Adrenal gland (tissue), 12 donors: ENCODE data around the gene DIAPH2. TPM values are rescaled to one million over a fixed set of nuclear protein-coding genes. Genes with fewer than 3 reads are reported as not detected.

ENCODE experiments used
- DNase-seq, 7 donors: peaks; one replicate each; pipeline ENCODE4 v3.0.0-alpha.2; 2019 to 2020
- H3K27ac ChIP-seq, 5 donors: fragments of 200-600 bp; sonication (generic) in 4 of 5; 1 replicate in 3 of 5; 2 replicates in 2 of 5; pipeline versions ENCODE4 v1.5.1 to v1.8.0; 2016 to 2020; ENCODE audit warnings: mild to moderate bottlenecking in 1 of 5
- H3K27me3 ChIP-seq: fragments of 200-600 bp; 2 replicates; pipeline ENCODE4 v1.8.0; 2021
- H3K36me3 ChIP-seq, 2 donors: fragments of 200-600 bp; replicated peaks in 1 of 2; 1 replicate in 1 of 2; 2 replicates in 1 of 2; pipeline versions ENCODE4 v1.5.1 to v1.8.0; 2018 to 2022
- H3K4me1 ChIP-seq, 2 donors: fragments of 200-600 bp; replicated peaks in 1 of 2; 1 replicate in 1 of 2; 2 replicates in 1 of 2; pipeline versions ENCODE4 v1.5.1 to v1.8.0; 2018 to 2021
- H3K4me3 ChIP-seq, 4 donors: fragments of 200-600 bp; sonication (generic) in 3 of 4; one replicate each; pipeline ENCODE4 v1.5.1; 2016 to 2018
- H3K9me3 ChIP-seq, 3 donors: fragments of 200-600 bp; sonication (generic) in 1 of 3; replicated peaks in 1 of 3; 1 replicate in 2 of 3; 2 replicates in 1 of 3; pipeline versions ENCODE4 v1.5.1 to v1.8.0; 2016 to 2021
- CTCF ChIP-seq, 6 experiments: fragments of 450-650 bp in 4 of 6; fragments of 200-600 bp in 2 of 6; sonication (generic) in 1 of 6; IDR thresholded peaks; 1 replicate in 5 of 6; 2 replicates in 1 of 6; pipeline versions ENCODE4 v1.5.1 to v1.8.0; 2016 to 2021; ENCODE audit warnings: antibody characterized with exemption in 6 of 6, mild to moderate bottlenecking in 2 of 6, moderate library complexity in 1 of 6
- POLR2A ChIP-seq, 2 donors: fragments of 450-650 bp; IDR thresholded peaks; one replicate each; pipeline ENCODE4 v1.6.1; 2017; ENCODE audit warnings: antibody characterized with exemption in 2 of 2, mild to moderate bottlenecking in 2 of 2, moderate library complexity in 1 of 2
- WGBS, 4 donors: extraction: QIAGEN DNeasy Blood & Tissue Kit in 2 of 4; methylation state at CpG; one replicate each; pipeline versions ENCODE4 v1.1.5 to v1.1.7; 2013 to 2017; 5-methylcytosine and 5-hydroxymethylcytosine counted together
- intact Hi-C, 2 donors: fragments of 100-400 bp; cut with DNase I; formaldehyde crosslinking; loops; one replicate each; pipeline versions ENCODE4 v1.14.1 to v1.15.0; 2022 to 2023
- polyA plus RNA-seq, 3 donors: library from polyadenylated mRNA; stranded (reverse); fragments of 200-250 nt in 2 of 3; fragments of 350-450 nt in 1 of 3; fragmentation: Illumina TruSeq in 1 of 3; extraction: RNeasy Lipid Tissue Mini Kit (QIAGEN cat#74804) in 1 of 3; gene quantifications; one replicate each; pipeline ENCODE4 v1.2.3, GENCODE V29; 2013 to 2014
- total RNA-seq, 9 donors: library from RNA; depleted of rRNA in 4 of 9; stranded (reverse); fragments of >200 nt in 4 of 9; fragments of 120-200 nt in 1 of 9; fragmentation: NEBNext Ultra II Directional in 1 of 9; extraction: Animal tissue kit (Norgen Biotek cat#: 25700) in 1 of 9; gene quantifications; one replicate each; pipeline versions ENCODE4 v1.1.0 to v1.2.4, GENCODE V29; 2013 to 2023
- donor health status: healthy with polysubstance abuse.
- donor health status: Bipolar disorder and iron deficiency.
- donor health status: DM: yes; HTN: yes; CAD: no.
- donor health status: DM: no; HTN: no; CAD: no.
- donor health status: DM: no; HTN: no; CAD: no.
- donor health status: DM: yes; HTN: yes; CAD: no.

The DIAPH2 gene
- total and polyA plus RNA-seq, 12 donors: 3.2 to 33.3 (median 12.3) TPM

GRCh38 chrX:96792047-96792446, 107.4 kb downstream of the DIAPH2 start:
- no peak for DNase-seq
- no peak for TF ChIP-seq CTCF (IDR thresholded peaks at IDR 0.05)
- TF ChIP-seq POLR2A (IDR thresholded peaks at IDR 0.05): no peak
- intact Hi-C loops: no loop called here
- Histone ChIP-seq H3K36me3 (no peaks in the 10 kb centered on the region), H3K4me1 (no peaks in the 10 kb centered on the region), H3K9me3 (no peaks in the 10 kb centered on the region), H3K27me3 (no peaks in the 10 kb centered on the region), H3K4me3 (no peak overlapping the region), H3K27ac (no peak overlapping the region)
- 61 to 91% (median 74%) methylated on average over 2 of the region's 2 CpGs for WGBS, 4 donors

- WGBS, 4 donors: 92 to 100% (median 95%) methylated on average over 1 of the region's 1 CpG
- no peak for DNase-seq
- Histone ChIP-seq H3K27ac (no peak overlapping the region), H3K4me1 (no peaks in the 10 kb centered on the region), H3K27me3 (no peaks in the 10 kb centered on the region), H3K9me3 (no peaks in the 10 kb centered on the region), H3K36me3 (no peaks in the 10 kb centered on the region), H3K4me3 (no peak overlapping the region)
- intact Hi-C loops: no loop called here
- TF ChIP-seq POLR2A (IDR thresholded peaks at IDR 0.05) (no peak), CTCF (IDR thresholded peaks at IDR 0.05) (no peak)
These were observed 114.3 kb downstream of the DIAPH2 start for GRCh38 chrX:96798982-96799381.

- intact Hi-C loops: no loop called here
- H3K27me3 ChIP-seq: no peaks in the 10 kb centered on the region
- TF ChIP-seq POLR2A (IDR thresholded peaks at IDR 0.05): no peak
- no peak for TF ChIP-seq CTCF (IDR thresholded peaks at IDR 0.05)
- no peak overlapping the region for H3K4me3 ChIP-seq
- no peaks in the 10 kb centered on the region for H3K36me3 ChIP-seq
- WGBS, 4 donors: 78 to 94% (median 86%) methylated on average over 4 of the region's 4 CpGs
- no peaks in the 10 kb centered on the region for H3K4me1 ChIP-seq
- DNase-seq: no peak
- H3K9me3 ChIP-seq: no peaks in the 10 kb centered on the region
- H3K27ac ChIP-seq: no peak overlapping the region
These were observed 122.7 kb downstream of the DIAPH2 start for GRCh38 chrX:96807318-96807717.

- TF ChIP-seq CTCF (IDR thresholded peaks at IDR 0.05) (no peak), POLR2A (IDR thresholded peaks at IDR 0.05) (no peak)
- Histone ChIP-seq H3K9me3 (no peaks in the 10 kb centered on the region), H3K4me3 (no peak overlapping the region), H3K36me3 (no peaks in the 10 kb centered on the region), H3K27me3 (no peaks in the 10 kb centered on the region), H3K27ac (no peak overlapping the region), H3K4me1 (no peaks in the 10 kb centered on the region)
- 60 to 89% (median 82%) methylated on average over 2 of the region's 2 CpGs for WGBS, 4 donors
- intact Hi-C loops: no loop called here
- DNase-seq: no peak
These were observed 136.3 kb downstream of the DIAPH2 start for GRCh38 chrX:96820935-96821334.
